PFSK-1 (cell line): Measurements from ENCODE around the gene IQSEC3.

Source experiments
- FOXP2 ChIP-seq: optimal IDR thresholded peaks from 2 replicates; pipeline ENCODE3; 2011; ENCODE audit warnings: borderline replicate concordance, control low read depth, inconsistent platforms; ENCODE audit not compliant: insufficient read depth; ENCODE audit errors: extremely low read length, extremely low read depth
- POLR2AphosphoS5 ChIP-seq: IDR thresholded peaks from 2 replicates; pipeline ENCODE4 v1.6.1; 2012; ENCODE audit warnings: low read depth, mild to moderate bottlenecking, control low read depth, low read length, moderate library complexity
- REST ChIP-seq, 2 experiments: IDR thresholded peaks; 2 replicates each; pipeline versions ENCODE4 v1.6.1 to v1.8.0; 2011 to 2012; ENCODE audit warnings: low read depth in 2 of 2, low read length in 2 of 2, control low read depth in 1 of 2, inconsistent platforms in 1 of 2, mild to moderate bottlenecking in 1 of 2, moderate library complexity in 1 of 2; ENCODE audit not compliant: insufficient read depth in 1 of 2
- SIN3A ChIP-seq: IDR thresholded peaks from 2 replicates; pipeline ENCODE4 v1.6.1; 2012; ENCODE audit warnings: mild to moderate bottlenecking, low read length, moderate library complexity, borderline replicate concordance; ENCODE audit not compliant: insufficient read depth
- TAF1 ChIP-seq: IDR thresholded peaks from 2 replicates; pipeline ENCODE4 v1.6.1; 2012; ENCODE audit warnings: low read length, control low read depth, borderline replicate concordance; ENCODE audit not compliant: insufficient read depth

IQSEC3 gene

DNA sequence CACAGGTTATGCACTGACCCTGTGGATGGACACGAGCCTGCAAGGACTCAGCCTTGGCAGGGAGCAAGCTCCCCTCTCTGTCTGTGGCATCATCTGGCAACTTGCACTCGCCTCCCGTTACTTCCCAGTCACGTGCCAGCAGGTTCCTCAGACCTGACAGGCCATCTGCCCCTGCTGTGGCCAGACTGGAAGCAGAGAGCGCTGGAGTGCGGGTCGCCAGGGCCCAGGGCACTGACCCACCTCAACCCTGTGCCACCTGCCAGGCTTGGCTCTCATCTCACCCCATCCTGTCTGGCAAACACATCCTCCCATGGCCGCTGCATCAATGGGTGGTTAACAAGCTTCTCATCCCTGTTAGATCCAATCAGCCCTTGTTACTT lies 119.0 kb downstream of the IQSEC3 start:
- TF ChIP-seq REST (IDR thresholded peaks at IDR 0.05; ENCODE audit: insufficient read depth in 1 of 2, low read depth in 2 of 2, low read length in 2 of 2), result no peak

GRCh38 chr12:186006-186625 lies 119.5 kb downstream of the IQSEC3 start:
- TF ChIP-seq FOXP2 (no peak), SIN3A (no peak), TAF1 (no peak), POLR2AphosphoS5 (no peak), REST (IDR thresholded peaks at IDR 0.05; ENCODE audit: insufficient read depth in 1 of 2, low read depth in 2 of 2, low read length in 2 of 2) (no peak)

DNA sequence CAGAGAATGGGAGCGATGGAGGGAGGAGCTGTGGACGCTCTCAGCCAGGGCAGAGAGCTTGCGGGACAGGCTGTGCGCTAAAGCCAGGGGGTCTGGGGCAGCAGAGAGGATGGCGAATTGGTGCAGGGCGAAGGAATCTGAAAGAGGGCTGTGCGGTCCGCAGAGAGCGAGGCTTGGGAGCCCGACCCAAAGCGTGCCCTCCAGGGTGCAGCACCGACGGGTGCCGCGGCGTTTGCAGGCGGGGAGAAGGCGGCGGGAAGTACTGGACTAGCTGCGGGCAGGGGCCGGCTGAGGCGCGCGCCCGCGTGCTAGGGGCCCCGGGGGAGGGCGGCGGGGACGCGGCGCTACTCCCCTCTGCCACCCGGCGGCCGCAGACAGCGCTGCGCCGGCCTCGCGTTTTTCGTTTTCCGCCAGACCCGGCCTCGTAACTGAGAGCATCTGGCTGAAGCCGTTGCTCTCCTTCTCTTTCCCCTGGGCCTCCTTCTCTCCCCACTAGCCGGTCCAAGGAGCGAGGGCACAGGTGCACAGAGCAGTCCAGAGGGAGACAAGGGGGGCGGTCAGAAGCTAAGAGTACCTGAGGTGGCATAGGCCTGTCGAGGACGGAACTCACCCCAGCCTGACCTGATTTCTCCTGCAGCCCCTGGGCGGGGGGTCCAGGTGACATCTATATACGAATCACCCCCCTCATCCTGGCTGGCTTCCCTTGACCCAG lies 122.5 kb downstream of the IQSEC3 start:
- TF ChIP-seq REST (IDR thresholded peaks at IDR 0.05; ENCODE audit: insufficient read depth in 1 of 2, low read depth in 2 of 2, low read length in 2 of 2), result no peak
- TF ChIP-seq TAF1, result no peak
- no peak for TF ChIP-seq SIN3A
- TF ChIP-seq POLR2AphosphoS5, result no peak
- no peak for TF ChIP-seq FOXP2

DNA sequence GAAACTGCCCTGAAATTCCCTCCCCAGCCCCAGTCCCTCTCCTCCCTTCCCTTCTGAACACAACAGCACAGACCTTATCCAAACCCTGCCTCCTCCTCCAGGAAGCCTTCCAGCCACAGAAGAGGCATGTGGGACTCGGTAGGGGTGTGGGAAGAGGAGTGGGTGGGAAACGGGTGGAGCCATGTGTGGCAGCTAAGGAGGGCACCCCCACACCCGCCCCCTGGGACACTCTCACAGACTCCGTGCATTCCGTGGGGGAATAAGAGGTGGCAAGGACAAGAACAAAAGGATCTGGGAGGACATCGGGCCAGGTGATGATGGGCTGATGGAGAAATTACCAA lies 123.0 kb downstream of the IQSEC3 start:
- no peak for TF ChIP-seq REST (IDR thresholded peaks at IDR 0.05; ENCODE audit: insufficient read depth in 1 of 2, low read depth in 2 of 2, low read length in 2 of 2)
- TF ChIP-seq POLR2AphosphoS5, result no peak
- no peak for TF ChIP-seq TAF1
- no peak for TF ChIP-seq SIN3A
- no peak for TF ChIP-seq FOXP2

DNA sequence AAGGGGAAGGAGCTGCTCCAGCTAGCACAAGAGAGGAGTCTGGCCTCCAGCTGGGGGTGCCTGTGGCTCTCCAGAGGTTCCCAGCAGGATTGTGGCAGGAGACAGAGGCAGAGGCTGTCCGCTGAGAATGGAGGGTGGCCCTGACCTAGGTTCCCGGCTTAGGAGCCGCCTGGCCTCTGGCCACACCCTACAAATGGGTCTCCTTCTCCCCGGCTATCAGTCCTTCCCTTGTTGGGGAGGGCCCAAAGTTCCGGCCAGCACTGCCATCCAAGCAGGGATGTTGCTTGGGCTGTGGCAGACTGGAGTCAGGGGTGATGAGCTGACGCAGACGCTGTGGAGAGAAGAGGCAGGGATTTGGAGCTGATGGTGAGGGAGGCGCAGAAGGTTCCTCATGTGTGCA lies 124.3 kb downstream of the IQSEC3 start:
- TF ChIP-seq FOXP2 (no peak), POLR2AphosphoS5 (no peak), REST (IDR thresholded peaks at IDR 0.05; ENCODE audit: insufficient read depth in 1 of 2, low read depth in 2 of 2, low read length in 2 of 2) (no peak), SIN3A (no peak), TAF1 (no peak)
